GM18511 (cell line): ENCODE data around the gene ZPBP.

Source experiments
- ATAC-seq: cut with Tn5 transposase; IDR thresholded peaks from one replicate; pipeline ENCODE4 v1.9.1; 2021; ENCODE audit warnings: mild to moderate bottlenecking, moderate library complexity; ENCODE audit not compliant: unreplicated experiment

Gene ZPBP, protein sequence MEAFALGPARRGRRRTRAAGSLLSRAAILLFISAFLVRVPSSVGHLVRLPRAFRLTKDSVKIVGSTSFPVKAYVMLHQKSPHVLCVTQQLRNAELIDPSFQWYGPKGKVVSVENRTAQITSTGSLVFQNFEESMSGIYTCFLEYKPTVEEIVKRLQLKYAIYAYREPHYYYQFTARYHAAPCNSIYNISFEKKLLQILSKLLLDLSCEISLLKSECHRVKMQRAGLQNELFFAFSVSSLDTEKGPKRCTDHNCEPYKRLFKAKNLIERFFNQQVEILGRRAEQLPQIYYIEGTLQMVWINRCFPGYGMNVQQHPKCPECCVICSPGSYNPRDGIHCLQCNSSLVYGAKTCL

GRCh38 chr7:50092579-50093491 lies at the start of gene ZPBP:
Gene ZPBP (minus strand): TSS chr7:50093246. CDS start chr7:50093194, 52 bp downstream.
- peak; percentile 86 for ATAC-seq

- peak; percentile 50 for ATAC-seq
These were observed 49.5 kb upstream of the ZPBP start for GRCh38 chr7:50142425-50143017.

DNA sequence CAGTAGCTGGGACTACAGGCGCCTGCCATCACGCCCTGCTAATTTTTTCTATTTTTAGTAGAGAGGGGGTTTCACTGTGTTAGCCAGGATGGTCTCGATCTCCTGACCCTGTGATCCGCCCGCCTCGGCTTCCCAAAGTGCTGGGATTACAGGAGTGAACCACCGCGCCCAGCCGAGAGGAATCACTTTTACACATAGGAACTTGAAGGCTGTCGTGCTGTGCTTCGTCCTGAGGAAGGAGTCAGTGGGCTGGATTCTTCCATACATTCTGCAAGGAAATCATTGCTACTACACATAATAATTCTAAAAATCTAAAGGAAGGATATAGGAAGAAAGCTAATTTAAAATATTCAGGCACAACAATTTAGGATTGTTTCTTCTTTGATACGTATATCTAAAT lies 48.8 kb upstream of the ZPBP start:
- ATAC-seq, result no peak

- ATAC-seq, result no peak
These were observed 48.1 kb upstream of the ZPBP start for GRCh38 chr7:50141131-50141530.

GRCh38 chr7:50140688-50141087 lies 47.6 kb upstream of the ZPBP start:
- ATAC-seq, result no peak

DNA sequence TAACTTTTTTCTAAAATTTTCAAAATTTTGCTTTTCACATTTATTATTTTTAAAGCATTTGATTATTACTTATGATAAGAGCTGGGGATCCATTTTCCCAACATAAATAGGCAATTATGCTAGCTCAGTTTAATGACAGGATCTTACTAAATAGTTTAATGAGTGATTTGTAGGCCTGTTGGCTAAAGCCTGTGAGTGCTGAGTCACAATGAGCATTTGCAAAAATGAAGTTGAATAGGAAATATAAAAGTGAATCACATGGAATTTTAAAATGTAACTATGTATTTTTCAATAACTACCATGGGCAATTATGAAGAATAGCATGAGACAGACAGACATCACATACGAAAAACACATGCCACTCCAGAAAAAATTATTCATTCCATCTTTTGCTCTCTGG lies 45.1 kb upstream of the ZPBP start:
- ATAC-seq, result no peak

DNA sequence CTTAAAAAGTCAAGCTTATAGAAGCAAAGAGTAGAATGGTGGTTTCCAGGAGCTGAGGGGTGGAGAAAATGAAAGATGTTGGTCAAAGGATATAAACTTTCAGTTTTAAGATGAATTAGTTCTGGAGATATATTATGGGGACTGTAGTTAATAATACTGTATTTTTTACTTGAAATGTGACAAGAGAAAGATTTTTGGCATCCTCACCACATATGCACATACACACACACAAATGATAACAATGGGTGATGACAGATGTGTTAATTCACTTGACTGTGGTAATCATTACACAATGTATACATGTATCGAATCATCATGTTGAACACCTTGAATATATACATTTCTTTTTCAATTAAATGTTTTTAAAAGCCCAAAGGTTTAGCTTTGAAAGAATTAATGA lies 32.7 kb upstream of the ZPBP start:
- ATAC-seq, result no peak

- peak; percentile 85 for ATAC-seq
These were observed 28.2 kb upstream of the ZPBP start for GRCh38 chr7:50121286-50121685.

DNA sequence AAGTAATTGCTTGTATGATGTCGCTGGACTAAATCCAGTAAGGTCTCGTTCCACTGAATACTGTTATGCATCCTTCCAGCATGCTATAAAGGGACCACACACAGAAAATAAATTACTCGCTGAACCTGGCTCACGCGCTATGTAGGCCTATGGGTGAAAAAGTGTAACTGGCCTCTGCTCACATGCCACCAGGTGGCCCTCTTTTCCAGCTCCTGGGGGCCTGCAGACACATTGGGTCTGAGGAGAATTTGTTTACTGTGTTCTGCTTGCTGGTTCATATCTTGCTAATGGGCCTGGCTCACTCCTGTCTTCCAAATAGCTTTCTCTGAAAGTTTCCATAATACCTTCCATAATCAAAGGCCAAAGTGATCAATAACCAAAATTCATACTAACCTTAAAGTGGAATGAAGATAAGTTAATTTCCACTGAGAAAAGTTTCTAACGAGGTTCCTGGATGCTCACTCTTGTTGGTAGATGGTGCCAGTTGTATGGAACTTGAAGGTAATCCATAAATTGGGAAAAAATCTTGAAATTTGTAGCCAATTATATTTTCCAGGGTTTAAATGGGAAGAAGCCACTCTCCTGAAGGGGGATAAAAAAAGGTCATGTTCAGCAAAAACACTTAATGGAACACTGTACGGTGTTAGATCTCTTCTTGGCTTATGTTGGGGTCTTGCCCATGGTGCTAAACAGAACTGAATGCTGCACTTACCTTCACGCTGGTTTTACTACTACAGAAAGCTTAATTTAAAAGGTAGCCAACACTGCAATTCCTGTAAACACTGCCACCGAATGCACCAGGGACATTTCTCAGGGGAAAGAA lies 27.0 kb upstream of the ZPBP start:
- ATAC-seq, result peak; percentile 77

- no peak for ATAC-seq
These were observed 19.2 kb upstream of the ZPBP start for GRCh38 chr7:50112250-50112649.

- no peak for ATAC-seq
These were observed 8.8 kb upstream of the ZPBP start for GRCh38 chr7:50101873-50102272.

- ATAC-seq, result no peak
These were observed 2.6 kb upstream of the ZPBP start for GRCh38 chr7:50095634-50096033.

- no peak for ATAC-seq
These were observed 4.5 kb downstream of the ZPBP start for GRCh38 chr7:50088463-50089129.

- ATAC-seq, result no peak
These were observed 7.7 kb downstream of the ZPBP start for GRCh38 chr7:50085344-50085743.

DNA sequence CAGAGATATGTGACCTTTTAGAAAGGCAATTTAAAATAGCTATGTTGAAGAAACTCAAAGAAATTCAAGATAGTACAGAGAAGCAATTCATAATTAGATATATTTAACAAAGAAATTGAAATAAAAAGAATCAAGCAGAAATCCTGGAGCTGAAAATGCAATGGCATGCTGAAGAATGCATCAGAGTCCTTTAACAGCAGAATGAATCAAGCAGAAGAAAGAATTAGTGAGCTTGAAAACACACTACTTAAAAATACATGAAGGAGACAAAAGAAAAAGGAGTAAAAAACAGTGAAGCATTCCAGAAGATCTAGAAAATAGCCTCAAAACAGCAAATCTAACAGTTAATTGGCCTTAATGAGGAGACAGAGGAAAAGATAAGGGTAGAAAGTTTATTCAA lies 20.0 kb downstream of the ZPBP start:
- no peak for ATAC-seq

DNA sequence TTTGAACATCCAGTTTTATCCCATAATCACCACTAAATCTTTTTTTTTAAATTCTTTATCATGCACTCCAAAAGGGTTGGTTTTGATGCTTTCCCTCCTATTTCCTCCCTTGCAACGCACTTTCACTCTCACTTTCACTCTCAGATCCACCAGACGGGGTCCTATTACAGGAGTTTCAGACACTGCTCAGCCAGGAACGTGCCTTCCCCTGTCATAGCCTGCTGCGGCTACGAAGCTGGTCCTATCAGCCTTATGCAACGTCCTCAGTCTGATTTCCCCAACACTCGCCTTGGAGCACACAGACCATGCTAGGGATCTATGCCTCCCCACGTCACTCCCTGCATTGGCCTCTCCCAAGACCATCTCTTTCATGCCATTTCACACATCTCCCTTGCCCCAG lies 23.4 kb downstream of the ZPBP start:
- ATAC-seq, result peak; percentile 78

GRCh38 chr7:50068850-50069551 lies 24.0 kb downstream of the ZPBP start:
- ATAC-seq, result peak; percentile 77

- ATAC-seq, result peak; percentile 41
These were observed 25.0 kb downstream of the ZPBP start for GRCh38 chr7:50068026-50068425.

GRCh38 chr7:50062951-50063350 lies 30.1 kb downstream of the ZPBP start:
- ATAC-seq, result no peak

DNA sequence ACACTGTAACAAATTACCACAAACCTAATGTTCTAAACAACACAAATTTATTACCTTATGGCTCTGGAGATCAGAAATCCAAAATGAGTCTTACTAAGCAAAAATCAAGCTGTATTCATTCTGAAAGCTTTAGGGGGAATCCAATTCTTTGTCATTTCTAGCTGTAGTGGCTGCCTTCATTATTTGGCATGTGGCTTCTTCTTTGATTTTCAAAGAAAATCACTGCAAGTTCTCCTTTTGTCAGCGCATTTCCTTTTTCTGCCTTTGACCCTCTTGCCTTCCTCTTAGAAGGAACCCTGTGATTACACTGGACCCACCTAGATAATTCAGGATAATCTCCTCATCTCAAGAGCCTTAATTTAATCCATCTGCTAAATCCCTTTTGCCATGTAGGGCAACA lies 36.9 kb downstream of the ZPBP start:
- no peak for ATAC-seq
